Neutrophil (primary cell): ENCODE measurements around the gene TIA1.

ENCODE experiments used
- H3K27ac ChIP-seq: fragments of 200-600 bp; sonication (generic); 2 replicates; pipeline ENCODE4 v1.5.1; 2016; ENCODE audit warnings: mild to moderate bottlenecking, moderate library complexity
- H3K27me3 ChIP-seq: fragments of 200-600 bp; sonication (generic); 2 replicates; pipeline ENCODE4 v1.6.0; 2016; ENCODE audit warnings: mild to moderate bottlenecking
- H3K36me3 ChIP-seq: fragments of 200-600 bp; sonication (generic); 2 replicates; pipeline ENCODE4 v1.5.1; 2017
- H3K4me1 ChIP-seq, 2 experiments: fragments of 200-600 bp in 1 of 2; sonication (generic) in 1 of 2; 1 replicate in 1 of 2; 2 replicates in 1 of 2; pipeline versions ENCODE4 v1.5.1 to v1.6.1; 2013 to 2016; ENCODE audit warnings: low read depth in 1 of 2, low read length in 1 of 2, mild to moderate bottlenecking in 1 of 2, moderate library complexity in 1 of 2; ENCODE audit not compliant: control insufficient read depth in 1 of 2, insufficient read depth in 1 of 2
- H3K4me3 ChIP-seq, 2 experiments: fragments of 200-600 bp in 1 of 2; sonication (generic) in 1 of 2; 1 replicate in 1 of 2; 2 replicates in 1 of 2; pipeline ENCODE4 v1.5.1; 2013 to 2016; ENCODE audit warnings: low read depth in 1 of 2, low read length in 1 of 2, mild to moderate bottlenecking in 1 of 2, moderate library complexity in 1 of 2
- H3K9me3 ChIP-seq: fragments of 200-600 bp; sonication (generic); 2 replicates; pipeline ENCODE4 v1.5.1; 2016
- CTCF ChIP-seq: fragments of 200-600 bp; sonication (generic); IDR thresholded peaks from 2 replicates; pipeline ENCODE4 v1.5.1; 2016; ENCODE audit warnings: antibody characterized with exemption

The TIA1 gene

GRCh38 chr2:70212298-70212932 is 36.0 kb downstream of the TIA1 start:
- no peak for TF ChIP-seq CTCF
- H3K27me3 ChIP-seq: no peaks in the 10 kb centered on the region

GRCh38 chr2:70211595-70211994 is 36.8 kb downstream of the TIA1 start:
- Histone ChIP-seq H3K9me3 (no peaks in the 10 kb centered on the region), H3K27ac (no peak overlapping the region), H3K4me1 (no peaks in the 10 kb centered on the region), H3K4me3 (no peak overlapping the region), H3K36me3 (peaks cover 66% of the 10 kb centered on the region), H3K27me3 (no peaks in the 10 kb centered on the region)
- TF ChIP-seq CTCF: no peak

More at GRCh38 chr2:70212298-70212932, 36.0 kb downstream of the TIA1 start:
- Histone ChIP-seq H3K4me1 (no peaks in the 10 kb centered on the region), H3K9me3 (no peaks in the 10 kb centered on the region), H3K27ac (no peak overlapping the region), H3K4me3 (no peak overlapping the region), H3K36me3 (peaks cover 75% of the 10 kb centered on the region)

- Histone ChIP-seq H3K27me3 (no peaks in the 10 kb centered on the region), H3K4me3 (no peak overlapping the region)
Measured at GRCh38 chr2:70204452-70204851, 44.0 kb downstream of the TIA1 start.

GRCh38 chr2:70203086-70203485 is 45.3 kb downstream of the TIA1 start:
- no peak for TF ChIP-seq CTCF
- no peak overlapping the region for H3K27ac ChIP-seq
- H3K4me1 ChIP-seq: no peaks in the 10 kb centered on the region
- peaks cover 5% of the 10 kb centered on the region for H3K36me3 ChIP-seq
- no peaks in the 10 kb centered on the region for H3K27me3 ChIP-seq
- H3K9me3 ChIP-seq: no peaks in the 10 kb centered on the region
- H3K4me3 ChIP-seq: no peak overlapping the region

More at GRCh38 chr2:70204452-70204851, 44.0 kb downstream of the TIA1 start:
- Histone ChIP-seq H3K27ac (no peak overlapping the region), H3K36me3 (peaks cover 11% of the 10 kb centered on the region), H3K9me3 (no peaks in the 10 kb centered on the region), H3K4me1 (no peaks in the 10 kb centered on the region)
- TF ChIP-seq CTCF: no peak

DNA sequence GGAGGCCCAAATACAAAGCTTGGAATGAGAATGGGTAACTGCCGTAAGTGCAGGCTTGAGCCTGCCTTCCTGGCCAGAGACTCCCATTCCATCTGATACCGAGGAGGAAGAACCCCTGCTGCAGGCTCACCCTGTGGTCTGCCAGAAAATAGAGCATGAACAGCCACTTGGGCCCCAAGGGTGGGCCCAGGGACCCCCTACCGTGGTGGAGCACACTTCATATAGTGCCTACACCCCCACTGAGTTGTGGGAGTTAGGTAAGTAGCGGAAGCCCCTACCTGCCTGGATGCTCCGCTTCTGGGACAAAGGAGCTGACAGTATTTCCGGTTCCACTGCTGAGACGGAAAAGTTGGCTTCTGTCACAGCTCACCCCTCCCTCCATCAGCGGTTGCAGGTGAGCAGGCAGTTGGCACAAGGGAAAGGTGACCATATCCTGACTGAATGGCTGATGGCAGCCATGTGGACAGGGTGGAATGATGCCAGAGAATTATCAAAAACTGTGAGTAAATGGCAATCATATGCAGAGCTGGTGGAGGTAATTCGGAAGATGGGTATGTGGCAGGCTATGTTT is 46.1 kb downstream of the TIA1 start:
- no peak overlapping the region for H3K27ac ChIP-seq
- no peaks in the 10 kb centered on the region for H3K27me3 ChIP-seq
- H3K36me3 ChIP-seq: no peaks in the 10 kb centered on the region
- no peaks in the 10 kb centered on the region for H3K4me1 ChIP-seq
- TF ChIP-seq CTCF: no peak
- H3K9me3 ChIP-seq: no peaks in the 10 kb centered on the region
- no peak overlapping the region for H3K4me3 ChIP-seq
